ENCODE measurements around the gene FLVCR2. TPM values are rescaled to one million over a fixed set of nuclear protein-coding genes. Genes with fewer than 3 reads are reported as not detected.
A peak's percentile ranks its signal among the peaks of the same experiment; 100 is the strongest.

FLVCR2 gene
- total RNA-seq, 4 donors from 2014 or later = 5.1 to 65.5 (median 14.5) TPM

- Histone ChIP-seq H3K27me3 (no peaks in the 10 kb centered on the region), H3K9me3 (no peaks in the 10 kb centered on the region), H3K36me3 (peaks cover 0 to 6% of the 10 kb centered on the region in 2 donors), H3K4me3 (no peak overlapping the region), H3K4me1 (no peaks in the 10 kb centered on the region), H3K27ac (no peak overlapping the region)
- intact Hi-C loops (cut with DNase I; ENCODE audit: low total_unique reads) = no loop called here
- in situ Hi-C loops (cut with MboI; ENCODE audit: low sequenced_read_pairs in 4 of 4) = no loop called here
- no peak for TF ChIP-seq CTCF (IDR thresholded peaks at IDR 0.05 in 4 of 5, conservative IDR thresholded peaks at IDR 0.05 in 1 of 5)
- no peak for TF ChIP-seq POLR2A (IDR thresholded peaks at IDR 0.05)
- ATAC-seq (no peak), DNase-seq (no peak)
Observed at GRCh38 chr14:75636100-75636692, 57.8 kb downstream of the FLVCR2 start.

GRCh38 chr14:75640876-75641275 lies 62.5 kb downstream of the FLVCR2 start:
- TF ChIP-seq CTCF (IDR thresholded peaks at IDR 0.05 in 4 of 5, conservative IDR thresholded peaks at IDR 0.05 in 1 of 5) (no peak), POLR2A (IDR thresholded peaks at IDR 0.05) (no peak)
- Histone ChIP-seq H3K27me3 (no peaks in the 10 kb centered on the region), H3K9me3 (no peaks in the 10 kb centered on the region), H3K4me1 (peaks cover 7 to 9% of the 10 kb centered on the region in 2 donors), H3K4me3 (no peak overlapping the region), H3K27ac (no peak overlapping the region), H3K36me3 (no peaks in the 10 kb centered on the region)
- in situ Hi-C loops (cut with MboI; ENCODE audit: low sequenced_read_pairs in 4 of 4) (no loop called here), intact Hi-C loops (cut with DNase I; ENCODE audit: low total_unique reads) (loop anchor here (10.0 kb wide), 1 partner anchor 216 kb away; the partner anchor contains the start of gene JDP2)
- DNase-seq = no peak
- no peak for ATAC-seq

- Histone ChIP-seq H3K27ac (peak overlapping the region in 2 of 4 donors; percentile 3), H3K4me3 (no peak overlapping the region), H3K9me3 (no peaks in the 10 kb centered on the region), H3K4me1 (peaks cover 32 to 34% of the 10 kb centered on the region in 2 donors), H3K36me3 (no peaks in the 10 kb centered on the region), H3K27me3 (no peaks in the 10 kb centered on the region)
- ATAC-seq (no peak), DNase-seq (no peak)
- in situ Hi-C loops (cut with MboI; ENCODE audit: low sequenced_read_pairs in 4 of 4) = no loop called here
- no peak for TF ChIP-seq CTCF (IDR thresholded peaks at IDR 0.05 in 4 of 5, conservative IDR thresholded peaks at IDR 0.05 in 1 of 5)
- intact Hi-C loops (cut with DNase I; ENCODE audit: low total_unique reads) = loop anchor here (10.0 kb wide), 1 partner anchor 219 kb away; the partner anchor contains the start of gene JDP2
Observed at GRCh38 chr14:75643985-75644384, 65.6 kb downstream of the FLVCR2 start.

- DNase-seq = no peak
- in situ Hi-C loops (cut with MboI; ENCODE audit: low sequenced_read_pairs in 4 of 4) = no loop called here
Observed at GRCh38 chr14:75645056-75645455, 66.6 kb downstream of the FLVCR2 start.

More at GRCh38 chr14:75645056-75645455, 66.6 kb downstream of the FLVCR2 start:
- no peak for ATAC-seq
- Histone ChIP-seq H3K9me3 (no peaks in the 10 kb centered on the region), H3K27me3 (no peaks in the 10 kb centered on the region), H3K36me3 (peaks cover 0 to 3% of the 10 kb centered on the region in 2 donors), H3K4me3 (no peak overlapping the region), H3K4me1 (peaks cover 34 to 40% of the 10 kb centered on the region in 2 donors), H3K27ac (no peak overlapping the region)
- intact Hi-C loops (cut with DNase I; ENCODE audit: low total_unique reads) = loop anchor here (5.0 to 10.0 kb wide), 2 partner anchors 220 to 393 kb away; partner anchors contain the start of gene JDP2
- TF ChIP-seq CTCF (IDR thresholded peaks at IDR 0.05 in 4 of 5, conservative IDR thresholded peaks at IDR 0.05 in 1 of 5) = no peak
- no peak for TF ChIP-seq POLR2A (IDR thresholded peaks at IDR 0.05)

Data from gastrocnemius medialis (tissue), 4 donors.